COLO829 (cell line): Measurements from ENCODE around the gene HMGCL.
"Not testable (repeated sequence)": the region's sequence is repeated elsewhere in the genome, so short reads cannot be mapped to it uniquely, and the experiment has no call there.

Experiments used
- DNase-seq: peaks from one replicate; pipeline ENCODE4 v3.0.0; 2012; ENCODE audit warnings: low spot score

The HMGCL gene

DNA sequence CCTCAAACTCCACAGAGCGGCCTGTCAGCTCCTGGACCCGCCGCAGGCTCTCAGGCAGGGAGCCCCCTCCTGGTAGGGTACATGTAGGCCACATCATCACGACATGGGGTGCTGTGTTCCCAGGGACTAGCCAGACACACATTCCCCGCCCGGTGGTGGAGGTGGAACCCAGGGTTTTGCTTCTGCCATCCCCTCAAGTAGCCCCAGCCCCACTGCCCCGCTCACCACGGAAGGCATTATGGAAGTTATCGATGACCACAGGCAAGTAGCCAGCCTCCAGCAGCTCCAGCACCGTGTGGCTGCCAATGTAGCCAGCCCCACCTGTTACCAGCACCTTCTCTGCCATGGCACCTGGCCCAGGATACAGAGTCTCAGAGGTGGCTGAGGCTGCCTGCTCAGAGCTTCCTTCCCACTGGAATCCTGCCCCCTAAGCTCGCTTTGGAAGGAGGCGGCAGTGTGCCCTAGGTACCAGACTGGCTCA lies 26.5 kb downstream of the HMGCL start:
- no peak for DNase-seq

DNA sequence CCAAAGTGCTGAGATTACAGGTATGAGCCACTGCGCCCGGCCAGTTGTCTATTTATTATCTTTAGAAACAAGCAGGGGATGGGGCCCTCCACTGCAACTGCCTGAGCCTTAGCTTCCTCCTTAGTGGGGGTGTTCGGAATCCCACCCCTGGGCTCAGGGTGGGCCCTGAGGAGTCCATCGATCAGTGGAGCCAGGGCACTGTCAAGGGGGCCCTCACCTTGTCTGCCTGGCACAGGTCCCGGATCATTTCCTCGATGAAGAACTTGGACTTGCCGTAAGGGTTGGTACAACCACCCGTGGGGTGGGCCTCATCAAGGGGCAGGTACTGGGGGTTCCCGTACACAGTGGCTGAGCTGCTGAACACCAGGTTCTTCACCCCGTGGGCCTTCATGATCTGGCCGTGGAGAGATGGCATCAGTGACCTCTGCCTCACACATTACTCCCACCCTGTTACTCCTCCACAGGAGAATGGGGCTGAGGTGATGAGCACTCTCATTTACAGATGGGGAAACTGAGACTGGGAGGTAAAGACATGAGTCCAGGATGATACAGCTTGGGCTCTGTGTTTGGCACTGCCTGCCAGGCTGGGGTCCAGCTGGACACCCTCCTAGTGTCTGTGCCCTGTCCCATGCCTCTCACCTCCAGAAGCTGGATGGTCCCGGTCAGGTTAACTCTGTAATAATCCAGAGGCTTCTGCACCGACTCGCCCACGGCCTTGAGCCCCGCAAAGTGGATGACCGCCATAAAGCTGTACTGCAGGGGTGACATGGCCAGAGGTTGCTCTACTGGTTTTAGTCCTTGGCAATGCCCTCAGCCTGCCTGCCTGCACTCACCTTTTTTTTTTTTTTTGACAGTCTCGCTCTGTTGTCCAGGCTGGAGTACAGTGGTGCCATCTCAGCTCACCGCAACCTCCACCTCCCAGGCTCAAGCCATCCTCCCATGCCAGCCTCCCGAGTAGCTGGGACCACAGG lies 27.5 kb downstream of the HMGCL start:
- DNase-seq = no peak

GRCh38 chr1:23796466-23797271 lies 28.6 kb downstream of the HMGCL start:
- no peak for DNase-seq

GRCh38 chr1:23795676-23796465 lies 29.4 kb downstream of the HMGCL start:
- DNase-seq = no peak

GRCh38 chr1:23794732-23795182 lies 30.5 kb downstream of the HMGCL start:
- not testable (repeated sequence) for DNase-seq

DNA sequence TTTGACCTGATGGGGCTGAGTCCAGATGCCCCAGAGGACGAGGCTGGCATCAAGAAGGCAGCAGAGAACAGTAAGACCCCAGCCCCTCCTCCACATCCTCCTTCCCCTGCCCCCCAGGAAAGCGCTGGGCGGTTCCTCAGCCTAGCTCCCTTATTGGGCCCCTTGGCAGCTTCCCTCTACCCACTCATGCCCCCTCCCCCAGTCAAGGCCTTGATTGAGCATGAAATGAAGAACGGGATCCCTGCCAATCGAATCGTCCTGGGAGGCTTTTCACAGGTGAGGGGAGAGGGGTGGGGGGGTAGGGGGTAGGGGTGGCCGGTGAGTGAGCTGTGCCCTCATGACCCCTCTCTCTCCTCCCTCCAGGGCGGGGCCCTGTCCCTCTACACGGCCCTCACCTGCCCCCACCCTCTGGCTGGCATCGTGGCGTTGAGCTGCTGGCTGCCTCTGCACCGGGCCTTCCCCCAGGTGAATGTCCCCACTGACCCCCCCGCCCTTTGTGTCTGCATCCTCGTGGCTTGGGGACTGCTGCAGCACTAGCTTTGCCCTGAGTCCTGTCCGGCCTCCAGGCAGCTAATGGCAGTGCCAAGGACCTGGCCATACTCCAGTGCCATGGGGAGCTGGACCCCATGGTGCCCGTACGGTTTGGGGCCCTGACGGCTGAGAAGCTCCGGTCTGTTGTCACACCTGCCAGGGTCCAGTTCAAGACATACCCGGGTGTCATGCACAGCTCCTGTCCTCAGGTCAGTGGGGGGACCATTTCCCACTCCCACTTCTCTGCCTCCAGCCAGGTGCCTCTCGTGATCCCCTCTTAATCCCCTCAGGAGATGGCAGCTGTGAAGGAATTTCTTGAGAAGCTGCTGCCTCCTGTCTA lies 31.1 kb downstream of the HMGCL start:
- DNase-seq = no peak

GRCh38 chr1:23793018-23793781 lies 32.0 kb downstream of the HMGCL start:
- peak; percentile 62 for DNase-seq

DNA sequence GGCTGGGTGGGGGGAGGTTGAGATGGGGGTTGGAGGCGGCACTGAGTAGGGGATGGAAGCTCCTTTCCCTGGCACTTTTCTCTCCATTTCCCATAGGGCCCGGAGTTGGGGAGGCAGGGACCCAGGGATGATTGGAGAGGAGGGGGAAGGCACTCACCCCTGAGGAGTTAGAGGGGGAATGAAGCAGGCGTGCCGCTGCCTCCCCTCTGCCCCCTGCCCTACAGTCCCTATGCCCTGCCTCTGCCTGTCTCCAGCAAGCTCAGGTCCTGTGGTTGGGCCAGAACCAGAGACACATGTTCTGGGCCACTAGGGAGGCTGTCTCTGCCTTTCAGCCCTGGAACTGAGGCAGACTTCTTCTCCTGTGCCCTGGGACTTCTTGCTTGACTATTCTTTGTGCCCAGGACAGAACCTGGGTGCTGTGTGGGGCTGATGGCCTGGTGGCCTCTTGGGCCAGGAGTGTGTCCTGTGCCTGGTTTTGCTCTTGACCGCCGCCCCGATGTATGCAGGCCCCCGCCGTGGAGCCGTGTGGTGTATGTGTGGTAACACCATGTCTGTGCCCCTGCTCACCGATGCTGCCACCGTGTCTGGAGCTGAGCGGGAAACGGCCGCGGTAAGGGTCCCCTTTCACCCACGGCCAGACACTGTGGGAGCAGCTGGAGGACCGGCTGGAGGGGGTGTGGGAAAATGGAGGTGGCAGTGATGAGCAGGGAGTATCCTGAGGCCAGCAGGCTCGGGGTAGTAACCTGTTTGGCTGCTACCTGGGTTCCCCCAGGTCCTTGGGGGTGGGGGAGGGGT lies 32.9 kb downstream of the HMGCL start:
- no peak for DNase-seq

DNA sequence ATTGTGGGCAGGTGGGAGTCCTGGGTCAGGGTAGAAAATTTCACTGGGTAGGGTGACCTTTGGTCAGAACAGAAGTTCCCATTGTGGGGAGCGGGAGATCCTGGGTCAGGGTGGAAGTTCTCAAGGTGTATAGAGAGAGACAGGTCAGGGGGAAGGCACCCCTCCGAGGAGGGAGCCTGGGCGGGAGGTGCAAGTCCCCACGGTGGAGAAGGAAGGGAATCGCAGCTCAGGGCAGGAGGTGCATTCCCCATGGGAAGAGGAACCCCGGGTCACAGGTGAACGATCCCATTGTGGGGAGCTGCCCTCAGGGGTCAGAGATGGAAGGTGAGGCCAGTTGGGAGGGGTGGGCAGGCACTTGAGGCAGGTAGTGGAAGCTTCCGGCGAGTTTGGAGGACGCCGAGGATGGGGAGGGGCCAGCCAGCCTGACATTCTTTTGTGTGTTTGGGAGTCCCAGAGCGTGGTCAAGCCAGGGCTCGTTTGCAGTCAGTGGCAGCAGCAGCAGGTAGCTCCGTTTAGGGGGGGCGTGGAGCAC lies 33.6 kb downstream of the HMGCL start:
- DNase-seq = no peak

DNA sequence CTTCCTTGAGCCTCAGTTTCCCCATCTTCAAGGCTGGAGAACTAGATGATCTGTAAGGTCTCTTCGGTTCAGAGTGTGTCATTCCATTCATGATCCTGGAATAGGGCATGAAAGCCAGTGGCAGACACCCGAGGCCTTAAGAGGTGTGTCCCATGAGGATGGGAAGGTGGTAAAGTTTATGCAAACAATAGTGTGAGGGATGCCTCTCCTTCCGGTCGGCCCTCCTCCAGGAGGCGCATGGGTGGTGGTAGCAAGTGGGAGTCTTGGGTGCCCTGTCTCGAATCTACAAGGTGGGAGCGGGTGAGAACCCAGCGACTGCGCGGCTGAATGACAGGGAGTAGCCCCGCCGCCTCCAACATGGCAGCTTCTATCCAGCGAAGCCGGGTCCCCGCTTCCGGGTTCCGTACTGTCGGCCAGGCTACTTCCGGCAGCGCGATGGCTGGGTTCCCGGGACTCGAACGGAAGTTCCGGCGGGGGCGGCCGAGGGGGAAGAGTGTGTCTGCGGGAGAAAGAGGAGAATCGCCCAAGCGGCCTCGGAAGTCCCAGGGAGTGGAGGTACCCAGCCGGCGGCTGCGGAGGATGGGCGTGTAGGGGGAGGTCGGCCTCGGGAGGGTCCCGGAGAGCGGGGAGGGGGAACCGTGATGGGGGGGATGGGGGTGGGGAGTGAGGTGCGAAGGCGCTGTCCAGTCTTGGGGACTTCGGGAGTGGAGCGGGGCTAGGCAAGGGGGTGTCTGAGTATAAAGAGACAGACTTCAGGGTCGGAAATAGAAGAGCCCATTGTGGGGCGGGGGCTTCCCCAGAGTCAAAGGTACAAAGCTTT lies 34.3 kb downstream of the HMGCL start, which contains the start of gene LYPLA2:
Gene LYPLA2, plus strand, starts transcription at position 450 of the 820 bp plus-strand sequence. CDS start 1,538 bp downstream, outside the sequence.
- peak; percentile 90 for DNase-seq

GRCh38 chr1:23788695-23789094 lies 36.5 kb downstream of the HMGCL start:
- no peak for DNase-seq

DNA sequence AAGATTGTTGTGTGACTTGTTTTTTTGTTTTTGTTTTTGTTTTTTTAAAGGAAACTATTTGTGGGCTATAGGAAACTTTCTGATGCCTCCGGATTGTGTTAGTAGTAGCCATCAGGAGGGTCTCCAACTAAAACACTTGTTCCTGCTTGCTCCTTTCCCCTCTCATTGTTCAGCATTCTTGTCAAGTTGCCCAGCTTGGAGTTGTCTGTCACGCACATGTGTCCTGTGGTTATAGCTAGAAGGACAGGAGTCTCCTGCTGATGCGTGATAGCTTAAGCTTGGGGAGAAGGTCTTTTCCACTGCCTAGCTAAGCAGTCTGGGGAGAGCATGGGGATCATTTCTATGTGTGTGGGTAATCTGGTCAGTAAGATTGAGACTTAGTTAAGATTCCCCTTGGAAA lies 37.5 kb downstream of the HMGCL start:
- no peak for DNase-seq

DNA sequence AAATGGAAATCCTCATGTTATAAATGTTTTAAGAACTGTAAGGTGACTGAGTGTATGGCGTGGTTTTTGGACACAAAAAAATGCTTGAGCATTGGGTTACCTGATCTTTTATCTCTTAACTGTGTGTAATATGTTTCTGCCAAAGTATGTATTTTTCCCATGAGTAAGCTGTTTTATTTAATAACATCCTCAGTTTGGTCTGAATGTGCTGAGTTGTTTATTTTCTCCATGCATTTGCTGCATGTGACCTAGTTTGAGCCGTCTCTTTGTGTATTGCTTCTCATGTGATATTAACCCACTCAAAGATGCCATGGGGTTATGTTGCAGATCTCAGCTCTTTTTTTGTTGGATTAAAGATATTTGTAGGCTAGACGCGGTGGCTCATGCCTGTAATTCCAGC lies 40.4 kb downstream of the HMGCL start:
- DNase-seq = no peak

GRCh38 chr1:23783141-23783540 lies 42.1 kb downstream of the HMGCL start:
- DNase-seq = not testable (repeated sequence)

- peak; percentile 65 for DNase-seq
Observed at GRCh38 chr1:23779826-23780371, 45.3 kb downstream of the HMGCL start.

GRCh38 chr1:23777979-23778814 lies 47.0 kb downstream of the HMGCL start, which contains the start of gene PITHD1:
TSS of gene PITHD1 (plus strand) at chr1:23778418. CDS start at chr1:23778516, 98 bp downstream.
- DNase-seq = peak; percentile 91

- no peak for DNase-seq
Observed at GRCh38 chr1:23776217-23776616, 49.0 kb downstream of the HMGCL start.
